Measurements from ENCODE around the gene OASL. TPM values are rescaled to one million over a fixed set of nuclear protein-coding genes. Genes with fewer than 3 reads are reported as not detected.

Gene OASL
- total and polyA plus RNA-seq, 9 of the 15 experiments (the other 6 are each of a cell fraction or from before 2014, with no cell fraction given): 0.14 TPM; not detected in 8

DNA sequence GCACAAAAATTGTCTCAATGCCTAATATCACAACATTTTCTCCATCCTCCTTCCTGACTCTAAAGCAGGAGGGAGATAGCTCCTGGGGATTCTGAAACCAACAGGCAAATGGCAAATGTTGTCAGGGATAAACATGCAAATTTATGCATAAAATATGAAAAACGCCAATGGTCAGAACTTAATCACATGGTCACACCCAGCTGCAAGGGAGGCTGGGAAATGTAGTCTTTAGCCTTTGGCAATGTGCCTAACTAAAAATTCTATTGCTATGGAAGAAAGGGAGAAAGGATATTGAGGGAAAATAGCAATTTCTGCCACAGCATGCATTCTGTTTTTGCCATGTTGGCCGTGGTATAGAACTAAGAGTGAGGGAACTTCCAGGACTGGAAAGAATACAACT, 11.7 kb upstream of the OASL start (continued):
- TF ChIP-seq, protein P1, sequence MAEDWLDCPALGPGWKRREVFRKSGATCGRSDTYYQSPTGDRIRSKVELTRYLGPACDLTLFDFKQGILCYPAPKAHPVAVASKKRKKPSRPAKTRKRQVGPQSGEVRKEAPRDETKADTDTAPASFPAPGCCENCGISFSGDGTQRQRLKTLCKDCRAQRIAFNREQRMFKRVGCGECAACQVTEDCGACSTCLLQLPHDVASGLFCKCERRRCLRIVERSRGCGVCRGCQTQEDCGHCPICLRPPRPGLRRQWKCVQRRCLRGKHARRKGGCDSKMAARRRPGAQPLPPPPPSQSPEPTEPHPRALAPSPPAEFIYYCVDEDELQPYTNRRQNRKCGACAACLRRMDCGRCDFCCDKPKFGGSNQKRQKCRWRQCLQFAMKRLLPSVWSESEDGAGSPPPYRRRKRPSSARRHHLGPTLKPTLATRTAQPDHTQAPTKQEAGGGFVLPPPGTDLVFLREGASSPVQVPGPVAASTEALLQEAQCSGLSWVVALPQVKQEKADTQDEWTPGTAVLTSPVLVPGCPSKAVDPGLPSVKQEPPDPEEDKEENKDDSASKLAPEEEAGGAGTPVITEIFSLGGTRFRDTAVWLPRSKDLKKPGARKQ (CRISPR knock-in tag; IDR thresholded peaks at IDR 0.05): no peak
- TF ChIP-seq, protein P2, sequence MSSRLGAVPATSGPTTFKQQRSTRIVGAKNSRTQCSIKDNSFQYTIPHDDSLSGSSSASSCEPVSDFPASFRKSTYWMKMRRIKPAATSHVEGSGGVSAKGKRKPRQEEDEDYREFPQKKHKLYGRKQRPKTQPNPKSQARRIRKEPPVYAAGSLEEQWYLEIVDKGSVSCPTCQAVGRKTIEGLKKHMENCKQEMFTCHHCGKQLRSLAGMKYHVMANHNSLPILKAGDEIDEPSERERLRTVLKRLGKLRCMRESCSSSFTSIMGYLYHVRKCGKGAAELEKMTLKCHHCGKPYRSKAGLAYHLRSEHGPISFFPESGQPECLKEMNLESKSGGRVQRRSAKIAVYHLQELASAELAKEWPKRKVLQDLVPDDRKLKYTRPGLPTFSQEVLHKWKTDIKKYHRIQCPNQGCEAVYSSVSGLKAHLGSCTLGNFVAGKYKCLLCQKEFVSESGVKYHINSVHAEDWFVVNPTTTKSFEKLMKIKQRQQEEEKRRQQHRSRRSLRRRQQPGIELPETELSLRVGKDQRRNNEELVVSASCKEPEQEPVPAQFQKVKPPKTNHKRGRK (tag; IDR thresholded peaks at IDR 0.05): no peak
- TF ChIP-seq MYC (IDR thresholded peaks at IDR 0.05; ENCODE audit: low read depth, low read length) (no peak), MYC (CRISPR knock-in tag; IDR thresholded peaks at IDR 0.05; ENCODE audit: borderline replicate concordance, low read depth) (no peak), ILK (tag; IDR thresholded peaks at IDR 0.05; ENCODE audit: borderline replicate concordance, low read depth) (no peak), POLR2G (IDR thresholded peaks at IDR 0.05; ENCODE audit: low read depth, low read length) (no peak), SIN3B (IDR thresholded peaks at IDR 0.05; ENCODE audit: low read depth) (no peak), SREBF1 (IDR thresholded peaks at IDR 0.05; ENCODE audit: borderline replicate concordance, low read depth, low read length) (no peak), FOXA1 (IDR thresholded peaks at IDR 0.05; ENCODE audit: borderline replicate concordance) (no peak), ATF7 (IDR thresholded peaks at IDR 0.05) (no peak), ZNF436 (CRISPR knock-in tag; IDR thresholded peaks at IDR 0.05) (no peak), ATF1 (CRISPR knock-in tag; IDR thresholded peaks at IDR 0.05) (no peak), ATF1 (tag; IDR thresholded peaks at IDR 0.05) (0 out of 2 replicates have a peak, but pooled peaks have one; percentile 15), SIX5 (IDR thresholded peaks at IDR 0.05; ENCODE audit: borderline replicate concordance in 1 of 2, insufficient read depth in 1 of 2, low read depth in 1 of 2, low read length in 2 of 2) (peak; percentile 69 to 76), HCFC1 (IDR thresholded peaks at IDR 0.05; ENCODE audit: low read depth, low read length) (peak; percentile 90), CREM (IDR thresholded peaks at IDR 0.05; ENCODE audit: low read depth) (0 out of 2 replicates have a peak, but pooled peaks have one; percentile 21)
- TF ChIP-seq, protein P3, sequence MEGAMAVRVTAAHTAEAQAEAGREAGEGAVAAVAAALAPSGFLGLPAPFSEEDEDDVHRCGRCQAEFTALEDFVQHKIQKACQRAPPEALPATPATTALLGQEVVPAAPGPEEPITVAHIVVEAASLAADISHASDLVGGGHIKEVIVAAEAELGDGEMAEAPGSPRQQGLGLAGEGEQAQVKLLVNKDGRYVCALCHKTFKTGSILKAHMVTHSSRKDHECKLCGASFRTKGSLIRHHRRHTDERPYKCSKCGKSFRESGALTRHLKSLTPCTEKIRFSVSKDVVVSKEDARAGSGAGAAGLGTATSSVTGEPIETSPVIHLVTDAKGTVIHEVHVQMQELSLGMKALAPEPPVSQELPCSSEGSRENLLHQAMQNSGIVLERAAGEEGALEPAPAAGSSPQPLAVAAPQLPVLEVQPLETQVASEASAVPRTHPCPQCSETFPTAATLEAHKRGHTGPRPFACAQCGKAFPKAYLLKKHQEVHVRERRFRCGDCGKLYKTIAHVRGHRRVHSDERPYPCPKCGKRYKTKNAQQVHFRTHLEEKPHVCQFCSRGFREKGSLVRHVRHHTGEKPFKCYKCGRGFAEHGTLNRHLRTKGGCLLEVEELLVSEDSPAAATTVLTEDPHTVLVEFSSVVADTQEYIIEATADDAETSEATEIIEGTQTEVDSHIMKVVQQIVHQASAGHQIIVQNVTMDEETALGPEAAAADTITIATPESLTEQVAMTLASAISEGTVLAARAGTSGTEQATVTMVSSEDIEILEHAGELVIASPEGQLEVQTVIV (CRISPR knock-in tag; IDR thresholded peaks at IDR 0.05; ENCODE audit: borderline replicate concordance): no peak
- TF ChIP-seq, protein P4, sequence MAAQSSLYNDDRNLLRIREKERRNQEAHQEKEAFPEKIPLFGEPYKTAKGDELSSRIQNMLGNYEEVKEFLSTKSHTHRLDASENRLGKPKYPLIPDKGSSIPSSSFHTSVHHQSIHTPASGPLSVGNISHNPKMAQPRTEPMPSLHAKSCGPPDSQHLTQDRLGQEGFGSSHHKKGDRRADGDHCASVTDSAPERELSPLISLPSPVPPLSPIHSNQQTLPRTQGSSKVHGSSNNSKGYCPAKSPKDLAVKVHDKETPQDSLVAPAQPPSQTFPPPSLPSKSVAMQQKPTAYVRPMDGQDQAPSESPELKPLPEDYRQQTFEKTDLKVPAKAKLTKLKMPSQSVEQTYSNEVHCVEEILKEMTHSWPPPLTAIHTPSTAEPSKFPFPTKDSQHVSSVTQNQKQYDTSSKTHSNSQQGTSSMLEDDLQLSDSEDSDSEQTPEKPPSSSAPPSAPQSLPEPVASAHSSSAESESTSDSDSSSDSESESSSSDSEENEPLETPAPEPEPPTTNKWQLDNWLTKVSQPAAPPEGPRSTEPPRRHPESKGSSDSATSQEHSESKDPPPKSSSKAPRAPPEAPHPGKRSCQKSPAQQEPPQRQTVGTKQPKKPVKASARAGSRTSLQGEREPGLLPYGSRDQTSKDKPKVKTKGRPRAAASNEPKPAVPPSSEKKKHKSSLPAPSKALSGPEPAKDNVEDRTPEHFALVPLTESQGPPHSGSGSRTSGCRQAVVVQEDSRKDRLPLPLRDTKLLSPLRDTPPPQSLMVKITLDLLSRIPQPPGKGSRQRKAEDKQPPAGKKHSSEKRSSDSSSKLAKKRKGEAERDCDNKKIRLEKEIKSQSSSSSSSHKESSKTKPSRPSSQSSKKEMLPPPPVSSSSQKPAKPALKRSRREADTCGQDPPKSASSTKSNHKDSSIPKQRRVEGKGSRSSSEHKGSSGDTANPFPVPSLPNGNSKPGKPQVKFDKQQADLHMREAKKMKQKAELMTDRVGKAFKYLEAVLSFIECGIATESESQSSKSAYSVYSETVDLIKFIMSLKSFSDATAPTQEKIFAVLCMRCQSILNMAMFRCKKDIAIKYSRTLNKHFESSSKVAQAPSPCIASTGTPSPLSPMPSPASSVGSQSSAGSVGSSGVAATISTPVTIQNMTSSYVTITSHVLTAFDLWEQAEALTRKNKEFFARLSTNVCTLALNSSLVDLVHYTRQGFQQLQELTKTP (IDR thresholded peaks at IDR 0.05; ENCODE audit: low read depth in 1 of 2, partially characterized antibody in 2 of 2): peak in 1 of 2 experiments; percentile 52
